ENCODE measurements around the gene POLD4.

Gene POLD4

DNA sequence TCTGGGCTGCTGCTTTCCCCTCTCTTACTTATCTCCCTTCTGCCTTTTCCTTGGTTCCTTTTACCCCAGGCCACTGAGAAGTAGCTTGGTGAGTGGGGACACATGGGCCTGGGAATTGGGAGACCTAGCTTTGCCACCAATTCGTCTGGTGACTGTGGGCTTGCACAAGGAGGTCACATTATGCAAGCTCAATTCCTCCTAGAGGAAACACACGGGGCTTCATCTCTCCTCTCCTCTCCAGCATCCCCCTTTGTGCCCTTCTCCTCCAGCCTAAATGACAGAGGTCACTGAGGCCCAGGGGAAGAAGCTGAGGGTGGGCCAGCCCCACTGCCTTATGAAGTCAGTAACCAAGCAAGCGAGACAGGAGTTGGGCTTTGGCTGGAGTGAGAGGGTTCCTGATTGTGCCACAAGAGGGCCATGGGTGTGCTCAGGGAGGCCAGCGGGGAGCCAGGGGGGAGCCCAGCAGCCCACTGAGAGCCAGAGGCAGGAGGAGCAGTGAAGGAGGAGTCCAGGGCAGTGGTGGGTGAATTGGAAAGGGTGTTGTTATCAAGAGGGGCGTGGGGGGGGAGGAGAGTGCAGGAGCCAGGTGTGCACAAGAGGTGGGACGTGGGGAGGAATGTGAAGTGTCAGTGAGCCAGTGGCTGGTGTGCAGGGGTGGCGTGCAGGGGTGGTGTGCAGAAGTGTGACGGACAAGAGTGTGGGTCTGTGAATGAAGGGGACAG, 18.0 kb upstream of the POLD4 start:
- DNase-seq (ENCODE audit: low read depth in 2 of 2) = no peak

DNA sequence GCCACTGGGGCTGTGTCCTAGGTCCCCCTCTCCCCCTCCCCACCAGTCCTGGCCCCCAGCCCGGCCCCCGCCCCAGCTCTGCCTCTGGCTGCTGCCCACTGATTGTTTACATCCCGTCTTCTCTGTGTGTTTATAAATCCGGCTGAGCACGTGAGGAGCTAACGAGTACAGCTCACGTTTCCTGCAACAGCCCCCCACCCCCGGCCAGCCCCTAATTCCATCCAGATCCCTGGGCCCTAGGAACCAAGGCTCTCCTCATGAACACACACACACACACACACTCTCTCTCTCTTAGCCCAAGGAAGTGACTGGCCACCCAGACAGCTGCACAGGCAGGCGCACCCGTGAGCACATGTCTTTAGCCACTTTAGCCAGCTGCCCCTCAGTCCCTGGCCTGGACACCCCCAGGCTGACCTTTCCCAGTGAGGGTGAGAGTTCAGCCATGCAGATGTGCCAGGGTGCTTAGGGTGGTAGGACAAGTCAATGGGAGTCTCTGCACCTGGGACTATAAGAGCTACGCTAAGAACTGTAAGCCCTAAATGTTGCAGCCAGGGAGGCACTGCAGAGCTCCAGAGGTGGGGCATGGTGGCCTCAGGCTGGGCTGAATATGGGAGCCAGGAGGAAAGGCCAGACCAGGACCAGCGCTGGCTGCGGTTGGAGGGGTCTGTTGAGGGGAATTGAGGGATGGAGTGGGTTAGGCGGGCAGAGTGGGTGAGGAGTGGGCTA, 17.2 kb upstream of the POLD4 start:
- no peak for DNase-seq (ENCODE audit: low read depth in 2 of 2)

DNA sequence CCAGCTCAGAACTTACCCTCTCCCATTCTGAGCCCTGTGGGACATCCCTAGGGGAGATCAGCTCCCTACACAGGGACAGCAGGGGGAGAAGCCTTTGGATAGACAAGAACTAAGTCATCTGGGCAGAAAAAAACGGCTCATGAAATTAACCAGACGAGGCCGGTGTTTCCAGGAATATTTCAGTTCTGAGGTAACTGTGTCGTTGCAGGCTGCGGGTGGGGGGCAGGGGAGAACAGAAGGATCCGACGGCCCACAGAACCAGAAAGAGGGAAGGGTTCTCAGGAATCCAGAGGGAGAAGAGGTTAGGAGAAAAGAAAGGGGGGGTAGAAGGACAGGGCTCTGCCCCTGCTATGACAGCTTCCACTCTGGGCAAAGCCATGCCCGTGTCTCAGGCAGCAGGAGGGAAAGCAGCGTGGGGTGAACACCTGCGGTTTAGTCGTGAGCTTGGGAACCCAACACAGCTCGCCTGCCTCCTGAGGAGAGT, 16.5 kb upstream of the POLD4 start:
- no peak for DNase-seq (ENCODE audit: low read depth in 2 of 2)

DNA sequence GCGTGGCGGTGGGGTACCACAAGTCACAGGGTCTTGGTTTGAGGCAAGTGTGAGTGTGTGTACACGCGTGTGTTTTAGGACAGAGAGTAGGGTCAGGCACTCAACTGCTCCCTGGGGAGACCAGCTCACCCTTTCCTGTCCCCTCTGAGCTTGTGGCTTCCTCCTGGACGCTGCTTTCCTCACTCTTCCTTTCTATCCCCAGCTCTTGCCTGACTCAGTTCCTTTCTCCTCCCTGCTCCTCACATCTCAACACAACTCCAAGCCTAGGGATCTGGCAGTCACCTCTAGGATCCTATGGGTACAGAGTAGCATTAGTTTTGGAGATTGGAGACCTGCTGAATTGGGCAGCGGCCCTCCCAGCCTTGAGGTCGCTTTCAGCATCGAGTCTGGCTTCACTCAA, 15.9 kb upstream of the POLD4 start:
- no peak for DNase-seq (ENCODE audit: low read depth in 2 of 2)

DNA sequence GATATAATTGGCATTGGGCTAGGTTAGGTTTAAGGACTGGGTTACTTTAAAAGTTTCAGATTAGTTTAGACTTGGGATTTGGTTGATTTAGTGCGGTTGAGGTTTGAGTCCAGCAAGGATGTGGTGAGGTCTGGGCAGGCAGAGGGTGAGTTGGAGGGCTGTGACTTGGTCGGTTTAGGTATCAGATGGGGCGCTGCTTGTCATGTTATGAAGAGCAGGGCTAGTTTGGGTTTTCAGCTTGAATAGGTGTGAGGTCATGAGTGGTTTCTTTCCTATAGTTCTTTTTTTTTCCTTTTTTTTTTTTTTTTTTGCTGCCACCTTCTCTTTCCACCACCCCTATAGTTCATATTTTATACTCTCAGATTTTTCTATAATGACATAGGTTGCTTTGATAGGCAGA, 15.3 kb upstream of the POLD4 start:
- DNase-seq (ENCODE audit: low read depth in 2 of 2) = no peak

DNA sequence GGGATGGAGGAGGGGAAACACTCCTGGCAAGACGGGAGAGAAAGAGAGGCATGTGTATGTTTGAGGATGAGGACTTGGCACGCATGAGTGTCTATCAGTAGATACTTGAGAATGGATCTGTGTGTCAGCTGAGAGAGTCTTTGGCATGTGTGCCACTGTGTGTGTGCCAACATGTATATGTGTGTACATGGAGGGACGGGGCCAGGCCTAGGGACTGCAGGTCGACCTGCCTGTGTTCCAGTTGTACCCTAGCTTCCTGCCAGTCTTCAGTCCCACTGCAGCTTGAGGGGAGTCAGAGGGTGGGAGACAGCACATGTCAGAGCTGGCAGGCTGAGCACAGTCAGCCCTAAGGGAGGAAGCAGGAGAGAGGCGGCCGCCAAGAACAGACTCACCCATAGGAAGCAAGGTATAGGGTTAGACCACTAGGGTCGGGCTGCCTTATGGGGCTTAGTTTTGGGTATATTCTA, 14.4 kb upstream of the POLD4 start:
- no peak for DNase-seq (ENCODE audit: low read depth in 2 of 2)

DNA sequence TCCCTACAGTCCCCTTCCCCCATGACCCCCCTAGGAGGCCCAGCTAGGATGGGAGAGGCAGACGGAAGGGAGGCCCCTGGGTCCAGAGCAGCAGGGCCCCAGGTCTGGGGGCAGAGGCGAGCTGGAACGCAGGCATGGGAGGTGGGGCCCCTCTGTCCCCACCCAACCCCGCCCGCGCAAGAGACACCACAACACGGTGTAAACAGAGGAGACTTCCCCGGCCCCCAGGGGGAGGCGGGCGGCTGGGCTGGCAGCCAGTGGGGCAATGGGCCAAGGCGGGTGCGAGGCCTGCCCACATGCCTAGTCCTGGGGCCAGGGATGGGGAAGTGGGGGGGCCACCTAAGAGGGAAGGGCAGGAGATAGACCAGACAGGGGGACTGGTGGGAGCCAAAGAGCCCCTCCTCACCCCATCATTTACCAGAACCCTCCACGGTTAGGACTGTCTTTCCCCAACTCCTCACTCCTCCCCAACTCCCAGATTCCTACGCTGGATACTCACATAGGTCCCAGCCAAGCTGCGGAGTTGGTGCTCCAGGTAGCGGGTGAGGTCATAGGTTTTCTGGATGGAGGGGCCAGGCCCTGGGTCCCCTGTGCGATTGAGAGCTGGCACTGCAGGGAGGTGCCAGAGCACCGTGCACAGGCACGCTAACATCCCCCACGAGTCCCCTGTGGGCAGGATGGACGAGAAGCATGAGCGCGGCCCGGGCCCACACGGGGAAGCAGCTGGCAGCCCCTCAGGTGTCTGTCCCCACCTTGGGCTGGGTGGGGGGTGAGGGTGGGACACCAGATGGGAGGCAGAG, 13.8 kb upstream of the POLD4 start:
- no peak for DNase-seq (ENCODE audit: low read depth in 2 of 2)

DNA sequence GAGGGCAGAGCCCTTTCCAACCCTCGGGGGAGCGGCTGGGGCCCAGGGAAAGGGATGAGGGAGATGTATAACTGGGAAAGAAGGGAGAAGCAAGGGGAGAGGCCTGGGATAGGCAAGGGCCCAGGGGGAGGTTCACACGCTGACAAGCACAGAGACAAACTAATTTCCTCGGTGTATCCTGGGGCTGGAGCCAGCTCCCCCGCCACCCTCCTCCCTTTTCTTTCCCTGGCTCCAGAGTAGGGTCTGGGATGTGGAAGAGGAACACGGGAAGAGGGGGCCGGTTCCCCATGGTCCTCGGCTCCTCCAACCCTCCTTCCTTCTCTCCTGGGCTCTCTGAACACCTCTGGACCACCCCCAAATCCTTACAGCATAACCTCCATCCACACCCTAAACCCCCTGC, 13.2 kb upstream of the POLD4 start:
- no peak for DNase-seq (ENCODE audit: low read depth in 2 of 2)

DNA sequence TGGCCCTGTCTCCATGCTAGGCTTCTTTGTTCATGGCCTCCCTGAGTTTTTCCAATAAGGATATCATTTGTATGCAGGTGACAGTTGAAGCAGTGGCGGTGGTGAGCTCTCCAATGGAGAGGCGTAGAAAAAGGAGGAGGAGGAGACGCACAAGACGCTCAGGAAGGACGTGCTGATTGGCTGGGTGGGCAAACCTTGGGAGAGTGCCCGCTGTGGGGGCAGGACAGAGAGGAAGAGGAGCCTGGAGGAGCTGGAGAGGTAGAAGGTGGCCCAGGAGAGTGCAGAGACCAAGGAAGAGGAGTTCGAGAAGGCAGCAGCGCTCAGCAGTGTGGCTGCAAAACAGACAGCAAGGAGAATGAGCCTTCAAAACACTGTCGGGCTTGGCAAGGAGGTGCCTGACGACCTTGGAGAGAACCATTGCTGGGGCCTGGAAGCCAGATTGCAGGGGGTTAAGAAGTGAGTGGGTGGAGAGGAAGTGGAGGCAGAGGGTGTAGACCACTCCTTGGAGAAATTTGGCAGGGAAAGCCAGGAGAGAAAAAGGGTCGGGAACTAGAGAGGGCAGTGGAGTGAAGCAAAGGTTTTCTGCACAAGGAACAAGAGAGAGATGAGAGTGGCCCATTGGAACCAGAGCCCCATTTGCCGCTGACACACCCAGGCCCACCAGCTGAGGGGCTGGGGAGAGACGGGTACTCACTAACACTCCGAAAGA, 12.5 kb upstream of the POLD4 start:
- DNase-seq (ENCODE audit: low read depth in 2 of 2) = no peak

DNA sequence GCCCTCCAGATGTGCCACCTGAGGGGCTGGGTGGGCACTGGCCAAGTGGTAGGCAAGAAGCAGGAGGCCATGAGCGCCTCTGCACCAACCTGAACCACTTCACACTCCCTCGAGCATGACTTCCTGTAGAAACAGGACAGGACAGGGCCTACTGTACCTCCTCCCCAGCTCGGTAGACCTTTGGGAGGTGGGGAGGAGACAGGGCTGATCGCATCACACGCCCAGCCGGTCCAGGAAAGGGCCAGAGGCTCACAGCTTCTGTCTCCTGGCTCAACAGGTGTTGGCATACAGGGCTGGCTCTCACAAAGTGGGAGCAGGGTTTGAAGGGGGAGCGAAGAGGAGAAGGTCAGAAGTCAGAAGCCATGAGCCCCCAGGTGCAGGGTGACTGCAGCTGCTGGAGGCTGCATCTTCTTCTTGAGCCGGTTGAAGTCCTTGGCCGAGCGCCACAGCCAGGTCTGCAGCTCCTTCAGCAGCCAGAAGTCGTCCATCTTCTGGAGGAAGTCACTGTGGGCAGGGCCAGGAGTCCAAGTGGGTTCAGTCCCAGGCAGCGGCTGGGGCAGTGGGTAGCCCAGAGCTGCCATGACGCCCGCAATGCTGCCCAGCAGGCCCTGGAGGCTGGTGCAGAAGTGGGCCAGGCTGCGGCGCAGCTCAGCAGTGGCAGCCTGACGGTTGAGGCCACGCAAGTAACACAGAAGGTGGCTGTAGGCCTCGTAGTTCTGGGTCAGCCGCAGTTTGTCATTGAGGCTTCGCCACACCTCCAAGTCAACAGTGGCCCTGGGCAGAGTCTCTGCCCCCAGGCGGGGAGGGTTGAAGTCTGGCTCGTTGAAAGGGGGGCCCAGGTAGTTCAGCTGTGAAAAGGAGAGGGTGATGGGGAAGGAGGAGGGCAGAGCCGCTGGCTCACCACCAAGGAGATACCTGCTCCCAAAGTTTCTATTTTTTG, 11.7 kb upstream of the POLD4 start:
- no peak for DNase-seq (ENCODE audit: low read depth in 2 of 2)

DNA sequence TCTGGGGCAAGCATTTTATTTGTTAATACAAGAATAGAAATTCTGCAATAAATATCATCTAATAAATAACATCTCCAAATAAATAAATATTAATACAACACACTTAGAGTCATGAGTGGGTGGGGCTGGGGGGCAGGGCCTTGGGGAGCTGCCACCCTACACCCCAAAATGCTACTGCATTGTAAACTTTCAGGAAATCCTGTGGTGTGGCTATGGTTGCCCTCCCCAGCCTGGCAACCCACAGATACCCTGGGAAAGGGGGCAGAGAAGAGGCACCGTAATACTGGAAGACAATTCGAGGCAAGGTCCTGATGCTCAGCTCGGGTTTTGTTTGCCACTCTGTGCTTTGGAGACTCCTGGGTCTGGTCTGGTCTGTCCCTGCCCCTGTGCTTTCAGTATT, 10.8 kb upstream of the POLD4 start:
- no peak for DNase-seq (ENCODE audit: low read depth in 2 of 2)

DNA sequence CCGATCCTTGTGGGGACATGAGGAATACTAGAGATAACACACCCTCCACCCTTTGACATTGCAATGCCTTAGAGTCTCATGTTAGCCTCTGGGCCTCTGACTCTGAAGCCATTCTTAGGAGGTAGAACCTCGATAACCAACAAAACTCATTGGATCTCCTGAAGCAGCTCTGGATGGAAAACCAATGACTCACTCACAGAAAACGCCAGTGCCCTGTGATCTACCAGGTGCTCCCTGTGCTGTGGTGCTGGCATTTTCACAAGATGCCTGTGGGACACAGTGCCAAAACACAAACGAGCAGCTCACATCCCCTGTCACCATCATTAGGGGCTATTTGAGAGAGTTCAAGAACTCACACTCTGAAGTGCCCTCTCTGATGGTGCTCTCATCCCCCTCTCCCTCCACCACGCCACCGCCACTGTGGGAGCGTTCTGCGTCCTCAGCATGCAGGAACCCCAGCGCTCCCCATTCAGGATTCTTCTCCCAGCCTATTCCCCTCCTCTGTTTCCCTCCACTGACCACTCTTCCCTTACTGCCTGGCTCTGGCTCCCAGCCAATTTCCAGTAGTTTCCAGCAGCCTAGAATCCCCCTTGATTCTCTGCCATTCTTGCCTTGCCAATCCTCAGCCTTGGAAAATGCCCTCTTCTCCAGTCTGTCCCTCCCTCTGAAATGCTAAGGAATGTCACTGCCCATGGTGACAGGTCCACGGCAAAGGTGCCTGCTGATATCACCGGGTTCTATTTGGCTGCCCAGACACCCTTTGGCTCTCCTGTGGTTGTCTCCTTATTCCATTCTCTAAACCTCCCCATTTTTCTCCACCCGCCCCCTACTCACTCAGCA, 4.7 kb upstream of the POLD4 start:
- no peak for DNase-seq (ENCODE audit: low read depth in 2 of 2)

DNA sequence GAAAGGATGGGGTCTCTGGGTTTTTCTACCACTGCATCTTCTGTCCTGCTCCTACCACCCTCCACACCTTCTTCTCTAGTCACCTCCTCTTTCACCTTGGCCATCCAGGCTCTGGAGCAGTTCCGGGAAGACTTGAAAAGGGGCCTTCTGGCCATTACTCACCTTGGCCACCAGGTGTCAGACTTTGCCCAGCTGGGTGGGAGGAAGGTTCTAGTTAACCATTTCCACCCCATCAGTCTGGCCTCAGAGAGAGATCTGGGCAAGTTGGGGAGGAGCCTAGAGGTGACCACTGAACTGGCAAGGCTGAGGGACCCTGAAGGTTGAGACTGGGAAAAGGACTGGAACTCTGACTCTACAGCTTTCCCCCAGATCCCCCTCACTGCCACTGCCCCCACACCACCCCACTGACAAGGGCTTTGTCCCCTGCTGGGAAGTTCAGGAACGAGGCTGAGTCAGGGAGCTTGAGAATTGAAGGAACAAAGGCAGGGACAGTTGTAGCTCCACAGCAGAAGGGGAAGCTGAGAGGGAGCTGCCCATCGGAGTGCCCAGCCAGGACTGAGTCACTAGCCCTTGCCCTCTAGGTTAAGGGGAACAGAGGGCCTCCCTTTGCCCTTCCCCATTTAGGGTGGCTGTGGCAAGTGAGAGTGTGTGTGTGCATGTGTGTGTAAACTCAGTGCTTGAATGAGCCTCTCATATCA, 3.7 kb upstream of the POLD4 start:
- DNase-seq (ENCODE audit: low read depth in 2 of 2) = peak; percentile 41 to 47

DNA sequence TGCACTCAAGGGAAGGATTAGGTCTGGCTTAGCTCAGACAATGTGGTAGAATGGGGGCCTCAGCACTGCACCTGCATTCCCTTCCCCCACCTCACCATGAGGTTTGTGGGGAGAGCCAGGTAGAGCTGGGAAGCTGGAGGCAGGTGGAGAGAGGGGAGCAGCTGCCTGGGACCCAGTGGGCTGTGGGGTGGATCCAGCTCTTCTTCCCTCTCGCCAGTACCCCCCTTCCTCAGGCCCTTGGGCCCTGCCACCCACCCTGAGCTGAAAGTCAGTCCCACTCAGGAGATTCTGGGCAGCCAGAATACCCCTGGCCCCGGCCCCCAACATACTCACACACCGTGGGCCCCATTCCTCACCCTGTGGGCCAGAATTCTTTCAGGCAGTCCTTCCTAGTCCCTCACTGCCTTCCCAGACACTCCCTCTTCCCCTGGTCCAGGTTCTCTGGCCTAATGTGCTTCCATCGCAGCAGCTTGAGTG, 3.1 kb upstream of the POLD4 start:
- DNase-seq (ENCODE audit: low read depth in 2 of 2) = no peak

DNA sequence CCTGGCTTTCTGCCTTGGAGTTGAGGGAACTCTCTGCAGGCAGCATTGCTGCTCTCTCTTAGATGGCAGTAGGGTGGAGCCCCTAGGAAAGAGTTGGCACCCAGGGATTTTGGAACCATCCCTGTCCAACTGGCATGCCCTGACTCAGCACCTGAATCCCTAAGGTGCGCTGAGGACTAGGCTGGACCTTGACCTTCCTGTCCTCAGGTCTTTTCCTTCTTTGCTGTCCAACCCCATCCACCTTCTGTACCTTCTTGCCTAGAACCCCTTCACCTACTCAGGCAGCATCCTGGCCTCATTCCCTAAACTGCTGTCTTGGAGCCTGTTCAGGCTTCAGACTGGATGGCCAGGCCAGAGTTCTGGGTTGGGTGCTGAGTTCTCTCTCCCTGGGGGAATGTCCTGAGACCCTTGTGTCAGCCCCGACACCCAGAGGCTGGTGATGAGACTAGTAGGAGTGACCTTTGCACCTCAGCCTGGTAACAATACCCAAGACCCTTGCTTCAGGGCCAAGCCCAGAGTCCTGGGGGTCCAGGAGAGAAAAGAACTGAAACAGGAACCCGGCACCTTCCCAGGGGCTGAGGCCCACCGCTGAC, 2.5 kb upstream of the POLD4 start:
- DNase-seq (ENCODE audit: low read depth in 2 of 2) = no peak

DNA sequence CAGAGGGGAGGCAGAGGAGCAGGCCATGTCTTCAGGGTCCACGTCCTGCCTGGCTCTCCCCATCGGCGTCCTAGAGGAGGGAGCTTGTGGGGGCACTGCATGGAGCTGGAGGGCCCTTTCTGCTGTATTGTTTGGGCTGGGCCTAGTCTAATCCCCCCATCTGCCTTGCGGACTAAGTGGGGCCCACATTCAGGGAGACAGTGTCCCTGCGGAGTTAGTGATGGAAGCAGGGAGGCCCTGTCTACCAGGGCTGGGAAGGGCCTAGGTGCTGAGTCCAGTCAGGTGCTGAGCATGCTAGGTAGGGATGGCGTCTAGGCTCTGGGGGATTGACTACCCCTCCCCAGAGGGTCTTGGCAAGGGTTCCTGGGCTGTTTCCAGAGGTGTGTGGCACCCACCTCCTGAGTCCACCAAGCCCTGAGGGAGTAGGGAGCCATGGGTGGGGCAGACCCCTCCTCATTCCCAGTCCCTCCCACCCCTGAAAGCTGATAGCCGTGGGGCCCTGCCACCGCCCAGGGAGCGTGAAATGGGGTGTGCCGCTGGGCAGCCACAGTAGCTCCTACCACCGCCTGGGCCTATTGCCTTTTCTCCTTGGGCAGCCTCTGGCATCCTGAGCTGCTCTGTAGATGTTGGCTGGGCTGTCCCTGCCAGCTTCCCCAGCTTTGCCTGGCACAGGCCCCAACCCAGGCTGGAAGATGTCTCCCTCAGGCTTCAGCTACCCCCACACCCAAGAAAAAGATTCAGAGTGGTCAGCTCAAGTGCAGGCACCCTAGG, 1.9 kb upstream of the POLD4 start:
- no peak for DNase-seq (ENCODE audit: low read depth in 2 of 2)

DNA sequence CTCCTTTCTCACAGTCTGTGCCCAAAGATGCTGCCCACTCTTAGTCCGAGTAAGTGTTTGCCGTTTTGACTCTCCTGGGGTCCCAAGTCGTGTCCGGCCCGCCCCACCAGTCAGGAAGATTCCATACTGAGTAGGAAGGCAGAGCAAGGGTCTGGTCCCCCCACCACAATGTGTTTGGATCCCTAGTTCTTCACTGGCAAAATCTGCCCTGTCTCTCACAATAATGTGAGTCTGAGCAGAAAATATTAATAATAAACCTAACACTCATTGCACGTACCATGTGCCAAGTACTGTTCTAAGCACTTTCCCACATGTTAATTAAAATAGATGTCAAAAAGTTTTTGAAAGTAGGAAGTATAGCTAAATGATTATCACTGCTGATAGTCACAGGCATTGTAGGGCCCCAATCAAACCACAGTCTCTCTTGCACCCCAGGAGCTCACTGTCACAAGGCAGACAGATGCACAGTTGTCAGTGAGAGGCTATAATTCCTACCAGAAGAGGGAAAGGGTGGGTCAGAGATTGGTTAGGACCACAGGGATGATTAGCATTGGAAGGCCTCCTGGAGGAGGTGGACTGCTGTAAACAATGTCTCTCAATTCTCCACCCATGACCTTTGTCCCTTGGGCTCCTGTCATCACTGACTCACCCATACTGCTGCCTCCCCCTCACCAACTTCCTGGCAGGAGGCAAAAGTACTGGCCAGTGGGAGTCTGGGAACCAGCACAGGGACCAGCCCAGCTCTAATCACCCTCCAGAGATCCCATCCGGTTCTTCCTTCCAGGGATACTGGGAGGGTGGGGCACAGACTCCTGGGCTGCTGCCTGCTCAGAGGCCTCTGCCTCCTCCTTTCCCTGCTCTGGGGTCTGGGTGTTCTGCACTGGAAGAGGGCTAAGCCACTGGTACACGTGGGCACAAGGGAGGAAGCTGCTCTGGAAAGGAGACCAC, 1.0 kb upstream of the POLD4 start:
- no peak for DNase-seq (ENCODE audit: low read depth in 2 of 2)
